Raji (cell line): Measurements from ENCODE around the gene GPR151.

Experiments
- POLR2A ChIP-seq: IDR thresholded peaks from 2 replicates; pipeline ENCODE4 v1.6.1; 2011; ENCODE audit warnings: low read depth, low read length, control low read depth; ENCODE audit not compliant: insufficient read depth

GPR151 gene

GRCh38 chr5:146529984-146530383 lies 14.0 kb upstream of the GPR151 start:
- TF ChIP-seq POLR2A, result no peak

GRCh38 chr5:146528236-146528635 lies 12.2 kb upstream of the GPR151 start:
- no peak for TF ChIP-seq POLR2A

- TF ChIP-seq POLR2A, result no peak
Observed at GRCh38 chr5:146527785-146528184, 11.8 kb upstream of the GPR151 start.

- no peak for TF ChIP-seq POLR2A
Observed at GRCh38 chr5:146523698-146524097, 7.7 kb upstream of the GPR151 start.

- TF ChIP-seq POLR2A, result no peak
Observed at GRCh38 chr5:146521403-146522106, 5.6 kb upstream of the GPR151 start.

- TF ChIP-seq POLR2A, result no peak
Observed at GRCh38 chr5:146520731-146521130, 4.7 kb upstream of the GPR151 start.

- no peak for TF ChIP-seq POLR2A
Observed at GRCh38 chr5:146519554-146519953, 3.6 kb upstream of the GPR151 start.

- no peak for TF ChIP-seq POLR2A
Observed at GRCh38 chr5:146515473-146516150, 378 bp downstream of the GPR151 start.

GRCh38 chr5:146514575-146514974 lies 1.4 kb downstream of the GPR151 start:
- no peak for TF ChIP-seq POLR2A

GRCh38 chr5:146513462-146513861 lies 2.5 kb downstream of the GPR151 start:
- no peak for TF ChIP-seq POLR2A

- TF ChIP-seq POLR2A, result no peak
Observed at GRCh38 chr5:146510559-146511125, 5.3 kb downstream of the GPR151 start.

GRCh38 chr5:146507428-146507827 lies 8.6 kb downstream of the GPR151 start:
- no peak for TF ChIP-seq POLR2A

GRCh38 chr5:146499680-146500079 lies 16.3 kb downstream of the GPR151 start:
- TF ChIP-seq POLR2A, result no peak

GRCh38 chr5:146494656-146495055 lies 21.3 kb downstream of the GPR151 start:
- no peak for TF ChIP-seq POLR2A

- no peak for TF ChIP-seq POLR2A
Observed at GRCh38 chr5:146490089-146490843, 25.7 kb downstream of the GPR151 start.
